Middle frontal gyrus (tissue), 1 donor: Measurements from ENCODE around the gene HSPA1A.
"Not testable (repeated sequence)": the region's sequence is repeated elsewhere in the genome, so short reads cannot be mapped to it uniquely, and the experiment has no call there.

Experiments used
- DNase-seq: peaks from one replicate; pipeline ENCODE4 v3.0.0-alpha.2; 2015; ENCODE audit warnings: low spot score; ENCODE audit errors: extremely low spot score

The HSPA1A gene

GRCh38 chr6:31808599-31808998 is 6.7 kb upstream of the HSPA1A start:
- DNase-seq = not testable (repeated sequence)

GRCh38 chr6:31811645-31812044 is 3.7 kb upstream of the HSPA1A start:
- DNase-seq = no peak

GRCh38 chr6:31813465-31813849 is 1.9 kb upstream of the HSPA1A start:
- no peak for DNase-seq

- peak; percentile 84 for DNase-seq
These were observed 692 bp upstream of the HSPA1A start for GRCh38 chr6:31814677-31815024.

- not testable (repeated sequence) for DNase-seq
These were observed 2.0 kb downstream of the HSPA1A start for GRCh38 chr6:31817133-31817928.

- not testable (repeated sequence) for DNase-seq
These were observed 2.7 kb downstream of the HSPA1A start for GRCh38 chr6:31817929-31818511.

GRCh38 chr6:31819871-31820299 is 4.5 kb downstream of the HSPA1A start:
- no peak for DNase-seq

- not testable (repeated sequence) for DNase-seq
These were observed 5.1 kb downstream of the HSPA1A start for GRCh38 chr6:31820399-31820798.

GRCh38 chr6:31821301-31822035 is 6.1 kb downstream of the HSPA1A start:
- peak; percentile 53 for DNase-seq

- peak; percentile 59 for DNase-seq
These were observed 6.9 kb downstream of the HSPA1A start for GRCh38 chr6:31822036-31822821.

- DNase-seq = not testable (repeated sequence)
These were observed 8.4 kb downstream of the HSPA1A start for GRCh38 chr6:31823592-31824196.

GRCh38 chr6:31825553-31825952 is 10.2 kb downstream of the HSPA1A start:
- DNase-seq = no peak

- DNase-seq = no peak
These were observed 11.5 kb downstream of the HSPA1A start for GRCh38 chr6:31826793-31827285.

GRCh38 chr6:31827286-31828079 is 12.1 kb downstream of the HSPA1A start, which contains the start of gene HSPA1B:
HSPA1B (plus strand) TSS chr6:31827738; CDS start chr6:31827951, 213 bp downstream.
- DNase-seq = peak; percentile 92

- DNase-seq = no peak
These were observed 14.4 kb downstream of the HSPA1A start for GRCh38 chr6:31829633-31830283.

- DNase-seq = no peak
These were observed 15.6 kb downstream of the HSPA1A start for GRCh38 chr6:31830886-31831335.

- DNase-seq = no peak
These were observed 16.2 kb downstream of the HSPA1A start for GRCh38 chr6:31831350-31832215.
